GM21786 (cell line): ENCODE data around the gene COL25A1.
"Not testable (repeated sequence)": the region's sequence is repeated elsewhere in the genome, so short reads cannot be mapped to it uniquely, and the experiment has no call there.

Source experiments
- ATAC-seq: cut with Tn5 transposase; IDR thresholded peaks from one replicate; pipeline ENCODE4 v1.9.1; 2021; ENCODE audit not compliant: unreplicated experiment

The COL25A1 gene

GRCh38 chr4:108884596-108884995 lies 417.9 kb downstream of the COL25A1 start:
- no peak for ATAC-seq

- no peak for ATAC-seq
Observed at GRCh38 chr4:108881986-108882385, 420.5 kb downstream of the COL25A1 start.

- ATAC-seq = no peak
Observed at GRCh38 chr4:108881190-108881589, 421.3 kb downstream of the COL25A1 start.

- no peak for ATAC-seq
Observed at GRCh38 chr4:108878806-108879205, 423.7 kb downstream of the COL25A1 start.

- ATAC-seq = no peak
Observed at GRCh38 chr4:108877821-108878220, 424.6 kb downstream of the COL25A1 start.

- no peak for ATAC-seq
Observed at GRCh38 chr4:108874806-108875205, 427.7 kb downstream of the COL25A1 start.

- ATAC-seq = not testable (repeated sequence)
Observed at GRCh38 chr4:108869970-108870369, 432.5 kb downstream of the COL25A1 start.

- ATAC-seq = no peak
Observed at GRCh38 chr4:108868606-108869227, 433.7 kb downstream of the COL25A1 start.

GRCh38 chr4:108867476-108867875 lies 435.0 kb downstream of the COL25A1 start:
- ATAC-seq = no peak

GRCh38 chr4:108861334-108861733 lies 441.1 kb downstream of the COL25A1 start:
- no peak for ATAC-seq

- ATAC-seq = no peak
Observed at GRCh38 chr4:108854786-108855185, 447.7 kb downstream of the COL25A1 start.

GRCh38 chr4:108852691-108853090 lies 449.8 kb downstream of the COL25A1 start:
- no peak for ATAC-seq

GRCh38 chr4:108851366-108851765 lies 451.1 kb downstream of the COL25A1 start:
- ATAC-seq = no peak

- no peak for ATAC-seq
Observed at GRCh38 chr4:108850219-108850649, 452.2 kb downstream of the COL25A1 start.

GRCh38 chr4:108849611-108850168 lies 452.8 kb downstream of the COL25A1 start:
- ATAC-seq = peak; percentile 86

- ATAC-seq = no peak
Observed at GRCh38 chr4:108846568-108846967, 455.9 kb downstream of the COL25A1 start.

- ATAC-seq = no peak
Observed at GRCh38 chr4:108840426-108840975, 462.0 kb downstream of the COL25A1 start.

- ATAC-seq = no peak
Observed at GRCh38 chr4:108839333-108839732, 463.1 kb downstream of the COL25A1 start.

GRCh38 chr4:108838451-108838850 lies 464.0 kb downstream of the COL25A1 start:
- no peak for ATAC-seq

GRCh38 chr4:108834835-108835384 lies 467.5 kb downstream of the COL25A1 start:
- no peak for ATAC-seq

GRCh38 chr4:108834166-108834834 lies 468.2 kb downstream of the COL25A1 start:
- no peak for ATAC-seq

- ATAC-seq = no peak
Observed at GRCh38 chr4:108833046-108833445, 469.4 kb downstream of the COL25A1 start.
